ENCODE data around the gene TLR9.

Gene TLR9

DNA sequence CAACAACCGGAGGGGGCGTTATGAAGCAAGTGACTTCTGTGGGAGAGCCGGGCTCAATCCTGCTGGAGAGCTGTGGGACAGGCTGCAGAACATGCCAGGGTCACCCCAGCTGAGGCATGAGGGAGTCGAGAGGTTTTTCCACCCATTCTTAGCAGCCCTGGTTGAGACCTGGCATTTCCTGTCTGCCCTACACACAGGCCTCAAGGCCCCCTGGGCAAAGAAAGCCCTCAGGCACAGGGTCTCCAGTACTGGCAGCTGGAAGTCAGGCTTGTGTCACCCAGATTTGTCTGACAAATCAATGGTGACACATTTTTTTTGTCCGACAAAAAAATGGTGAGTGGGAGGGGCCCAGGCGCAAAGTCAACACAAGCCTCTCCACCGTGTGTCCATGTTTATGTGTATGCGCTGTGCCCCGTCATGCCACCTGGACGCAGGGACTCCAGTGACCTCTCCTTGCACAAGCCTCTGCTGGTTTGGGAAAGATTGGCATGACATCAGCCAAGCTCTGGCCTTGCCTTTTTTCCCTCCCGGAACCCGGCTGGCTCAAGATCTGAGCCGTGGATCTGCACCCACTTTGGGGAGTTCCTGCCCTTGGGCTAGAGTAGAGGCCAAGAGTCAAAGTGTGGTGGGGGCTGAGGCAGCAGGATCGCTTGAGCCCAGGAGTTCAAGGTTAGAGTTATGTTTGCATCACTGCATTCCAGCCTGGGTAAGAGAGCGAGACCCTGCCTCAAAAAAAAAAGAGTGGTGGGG lies 48.3 kb downstream of the TLR9 start:
- no peak for DNase-seq
- H3K36me3 ChIP-seq (replicated peaks) = no peaks in the 10 kb centered on the region
- in situ Hi-C loops (cut with HindIII; ENCODE audit: low pct_ligation_motif_present, low sequenced_read_pairs) = no loop called here
- peak; percentile 2 for TF ChIP-seq CTCF (IDR thresholded peaks at IDR 0.05; ENCODE audit: low read depth, low read length, missing control alignments)
- H3K27me3 ChIP-seq (replicated peaks) = no peaks in the 10 kb centered on the region
- no peak overlapping the region for H3K4me3 ChIP-seq (ENCODE audit: low read depth, low read length)
- H3K27ac ChIP-seq = no peak overlapping the region

GRCh38 chr3:52176180-52176752 lies 49.2 kb downstream of the TLR9 start:
- H3K36me3 ChIP-seq (replicated peaks) = no peaks in the 10 kb centered on the region
- no peak for TF ChIP-seq CTCF (IDR thresholded peaks at IDR 0.05; ENCODE audit: low read depth, low read length, missing control alignments)
- DNase-seq = no peak
- no peaks in the 10 kb centered on the region for H3K27me3 ChIP-seq (replicated peaks)
- in situ Hi-C loops (cut with HindIII; ENCODE audit: low pct_ligation_motif_present, low sequenced_read_pairs) = no loop called here
- H3K27ac ChIP-seq = no peak overlapping the region
- no peak overlapping the region for H3K4me3 ChIP-seq (ENCODE audit: low read depth, low read length)

- no peak for DNase-seq
- TF ChIP-seq CTCF (IDR thresholded peaks at IDR 0.05; ENCODE audit: low read depth, low read length, missing control alignments) = no peak
- no peaks in the 10 kb centered on the region for H3K36me3 ChIP-seq (replicated peaks)
- no peak overlapping the region for H3K4me3 ChIP-seq (ENCODE audit: low read depth, low read length)
- H3K27me3 ChIP-seq (replicated peaks) = no peaks in the 10 kb centered on the region
- in situ Hi-C loops (cut with HindIII; ENCODE audit: low pct_ligation_motif_present, low sequenced_read_pairs) = no loop called here
- no peak overlapping the region for H3K27ac ChIP-seq
Observed at GRCh38 chr3:52175416-52176179, 49.8 kb downstream of the TLR9 start.

DNA sequence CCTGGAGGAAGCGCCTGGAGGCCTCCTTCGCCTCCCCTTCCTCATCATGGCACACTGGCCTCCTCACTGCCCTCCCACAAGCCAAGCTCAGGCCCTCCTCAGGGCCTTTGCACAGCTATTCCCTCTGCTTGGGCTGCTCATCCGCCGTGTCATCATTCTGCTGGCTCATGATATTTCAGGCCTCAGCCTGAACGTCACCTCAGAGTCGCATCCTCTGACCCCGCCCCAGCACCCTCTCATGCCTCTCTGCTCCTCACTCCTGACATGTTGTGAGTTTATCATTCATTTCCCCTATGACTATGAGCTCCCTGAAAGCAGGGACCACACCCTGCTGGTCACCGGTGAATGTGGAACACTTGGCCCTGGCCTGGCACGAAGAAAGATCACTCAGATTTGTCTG lies 50.5 kb downstream of the TLR9 start:
- in situ Hi-C loops (cut with HindIII; ENCODE audit: low pct_ligation_motif_present, low sequenced_read_pairs) = no loop called here
- no peak for DNase-seq
- no peak for TF ChIP-seq CTCF (IDR thresholded peaks at IDR 0.05; ENCODE audit: low read depth, low read length, missing control alignments)
- Histone ChIP-seq H3K27ac (no peak overlapping the region), H3K36me3 (replicated peaks) (no peaks in the 10 kb centered on the region), H3K27me3 (replicated peaks) (no peaks in the 10 kb centered on the region), H3K4me3 (ENCODE audit: low read depth, low read length) (no peak overlapping the region)

DNA sequence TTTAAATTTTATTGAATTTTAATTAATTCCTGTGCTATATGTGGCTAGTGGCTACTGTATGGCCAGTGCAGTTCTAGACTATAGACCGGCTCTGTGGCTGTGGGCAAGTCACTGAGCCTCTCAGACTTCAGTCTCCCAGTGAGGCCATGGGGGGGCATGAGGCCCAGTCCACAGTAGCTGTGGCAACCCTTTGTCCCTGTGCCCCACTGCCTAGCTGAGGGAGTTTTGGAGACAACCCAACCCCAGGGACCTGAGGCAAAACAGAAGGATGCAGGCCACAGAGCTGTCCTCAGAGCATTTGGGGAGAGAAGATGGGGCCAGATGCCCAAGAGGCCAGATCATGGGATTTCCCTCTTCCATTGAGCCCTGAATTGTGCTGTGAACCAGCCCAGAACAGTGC lies 52.3 kb downstream of the TLR9 start:
- no peak overlapping the region for H3K27ac ChIP-seq
- H3K27me3 ChIP-seq (replicated peaks) = no peaks in the 10 kb centered on the region
- no peak overlapping the region for H3K4me3 ChIP-seq (ENCODE audit: low read depth, low read length)
- TF ChIP-seq CTCF (IDR thresholded peaks at IDR 0.05; ENCODE audit: low read depth, low read length, missing control alignments) = no peak
- H3K36me3 ChIP-seq (replicated peaks) = no peaks in the 10 kb centered on the region
- DNase-seq = no peak
- in situ Hi-C loops (cut with HindIII; ENCODE audit: low pct_ligation_motif_present, low sequenced_read_pairs) = no loop called here

All from brain microvascular endothelial cell (primary cell).